Activated naive CD4-positive, alpha-beta T cell treated with anti-CD3 and anti-CD28 coated beads, Interleukin-2, amount 50 U/mL, for 24 hours (primary cell): Measurements from ENCODE around the gene BORCS5.
"Not testable (repeated sequence)": the region's sequence is repeated elsewhere in the genome, so short reads cannot be mapped to it uniquely, and the experiment has no call there.

Experiments used
- H3K27ac Mint-ChIP-seq: one replicate; pipeline ENCODE4 v1.8.0; 2021; ENCODE audit warnings: mild to moderate bottlenecking, mixed read lengths
- H3K27me3 Mint-ChIP-seq: one replicate; pipeline ENCODE4 v1.8.0; 2021; ENCODE audit warnings: mixed read lengths
- H3K36me3 Mint-ChIP-seq: one replicate; pipeline ENCODE4 v1.8.0; 2021; ENCODE audit warnings: mixed read lengths
- H3K4me1 Mint-ChIP-seq: one replicate; pipeline ENCODE4 v1.8.0; 2021; ENCODE audit warnings: mixed read lengths
- H3K4me3 Mint-ChIP-seq: one replicate; pipeline ENCODE4 v1.8.0; 2021; ENCODE audit warnings: mild to moderate bottlenecking, mixed read lengths
- H3K9me3 Mint-ChIP-seq: one replicate; pipeline ENCODE4 v1.8.0; 2021; ENCODE audit warnings: mixed read lengths

BORCS5 gene

DNA sequence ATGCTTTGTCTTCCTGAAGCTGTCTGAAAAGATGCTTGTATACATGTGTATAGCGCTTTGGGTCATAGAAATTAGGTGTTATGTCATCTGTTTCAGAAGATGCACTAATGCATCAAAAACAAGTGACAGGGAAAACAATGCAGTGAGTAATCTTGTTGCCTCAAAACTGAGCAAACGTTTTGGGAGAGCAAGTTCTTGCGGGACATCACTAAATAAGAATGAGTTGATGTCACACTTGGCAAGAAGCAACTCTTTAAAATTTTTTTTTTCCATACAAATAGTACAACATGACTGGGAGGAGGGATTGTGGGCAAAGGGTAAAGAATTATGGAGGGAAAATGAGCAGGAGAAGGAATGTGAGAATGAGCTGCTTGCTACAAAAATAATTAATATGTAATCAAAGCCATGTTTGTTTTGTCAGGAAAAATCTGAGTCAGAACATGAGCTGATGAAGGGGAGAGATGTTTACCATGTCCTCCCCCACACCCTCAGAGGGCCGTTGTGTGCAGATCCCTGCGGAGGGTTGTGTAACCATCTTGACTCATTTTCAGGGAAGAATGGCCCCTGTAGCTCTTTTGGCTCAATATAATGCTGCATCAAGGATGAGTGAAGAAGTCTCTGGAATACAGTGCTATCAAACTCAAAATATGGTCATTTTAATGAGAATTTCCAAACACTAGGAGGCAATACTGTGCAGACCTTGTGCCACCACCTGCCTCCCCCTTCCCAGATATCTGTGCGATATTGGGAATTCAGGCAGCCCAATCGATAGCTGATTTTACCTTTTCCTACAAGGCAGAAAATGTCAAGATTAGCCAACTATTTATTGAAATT is 41.4 kb downstream of the BORCS5 start:
- Mint-ChIP-seq H3K27ac (peak overlapping the region; percentile 23), H3K4me1 (peaks cover 34% of the 10 kb centered on the region), H3K27me3 (no peaks in the 10 kb centered on the region), H3K4me3 (no peak overlapping the region), H3K36me3 (peaks cover 15% of the 10 kb centered on the region), H3K9me3 (no peaks in the 10 kb centered on the region)

- H3K4me1 Mint-ChIP-seq, result peaks cover 43% of the 10 kb centered on the region
- peaks cover 15% of the 10 kb centered on the region for H3K36me3 Mint-ChIP-seq
- H3K9me3 Mint-ChIP-seq, result no peaks in the 10 kb centered on the region
- H3K27me3 Mint-ChIP-seq, result no peaks in the 10 kb centered on the region
- H3K4me3 Mint-ChIP-seq, result no peak overlapping the region
- peak overlapping the region; percentile 11 for H3K27ac Mint-ChIP-seq
Observed at GRCh38 chr12:12399161-12399560, 42.3 kb downstream of the BORCS5 start.

DNA sequence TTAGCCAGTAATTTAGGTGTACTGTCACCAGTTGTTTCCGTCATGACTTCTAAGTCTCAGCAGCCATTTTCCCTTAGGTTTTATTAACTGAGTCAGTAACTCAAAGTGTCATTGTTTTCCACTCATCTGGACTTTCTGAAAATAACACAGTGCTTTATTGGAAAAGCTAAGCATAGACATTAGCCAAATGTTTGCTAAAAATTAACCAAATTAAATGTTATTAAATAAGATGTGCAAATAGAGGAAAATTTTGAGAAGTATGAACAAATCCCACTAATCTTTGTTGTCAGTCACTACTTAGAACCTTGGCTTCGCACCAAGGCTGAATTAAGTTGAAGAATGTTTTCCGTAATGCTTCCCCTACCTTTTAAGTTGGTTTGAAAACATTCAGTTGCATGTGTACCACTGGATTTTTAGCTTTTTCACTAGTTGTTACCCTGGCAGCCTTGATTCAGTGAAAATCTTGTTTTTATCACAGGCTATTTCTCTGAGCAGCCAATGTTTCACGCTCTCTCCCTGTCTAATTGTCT is 43.0 kb downstream of the BORCS5 start:
- no peaks in the 10 kb centered on the region for H3K27me3 Mint-ChIP-seq
- no peaks in the 10 kb centered on the region for H3K9me3 Mint-ChIP-seq
- H3K27ac Mint-ChIP-seq, result no peak overlapping the region
- H3K4me3 Mint-ChIP-seq, result no peak overlapping the region
- H3K36me3 Mint-ChIP-seq, result peaks cover 12% of the 10 kb centered on the region
- peaks cover 42% of the 10 kb centered on the region for H3K4me1 Mint-ChIP-seq

DNA sequence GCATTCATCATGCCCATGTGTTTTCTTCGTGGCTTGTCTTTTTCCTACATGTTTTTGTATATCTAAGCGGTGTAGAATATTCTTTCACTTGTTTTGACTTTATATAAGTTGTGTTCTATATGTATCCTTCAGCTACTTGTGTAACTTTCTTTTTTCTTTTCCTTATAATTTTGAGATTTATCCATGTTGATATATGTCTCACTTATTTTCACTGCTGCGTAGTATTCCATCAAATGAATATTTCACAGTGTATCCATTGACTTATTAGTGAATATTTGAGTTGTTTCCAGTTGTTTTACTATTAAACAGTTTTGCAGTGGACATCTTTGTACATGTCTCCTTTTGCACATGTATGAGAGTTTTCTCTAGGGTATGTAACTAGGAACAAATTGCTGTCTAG is 43.9 kb downstream of the BORCS5 start:
- Mint-ChIP-seq H3K9me3 (no peaks in the 10 kb centered on the region), H3K36me3 (peaks cover 8% of the 10 kb centered on the region), H3K27ac (no peak overlapping the region), H3K4me1 (peaks cover 40% of the 10 kb centered on the region), H3K27me3 (no peaks in the 10 kb centered on the region), H3K4me3 (no peak overlapping the region)

DNA sequence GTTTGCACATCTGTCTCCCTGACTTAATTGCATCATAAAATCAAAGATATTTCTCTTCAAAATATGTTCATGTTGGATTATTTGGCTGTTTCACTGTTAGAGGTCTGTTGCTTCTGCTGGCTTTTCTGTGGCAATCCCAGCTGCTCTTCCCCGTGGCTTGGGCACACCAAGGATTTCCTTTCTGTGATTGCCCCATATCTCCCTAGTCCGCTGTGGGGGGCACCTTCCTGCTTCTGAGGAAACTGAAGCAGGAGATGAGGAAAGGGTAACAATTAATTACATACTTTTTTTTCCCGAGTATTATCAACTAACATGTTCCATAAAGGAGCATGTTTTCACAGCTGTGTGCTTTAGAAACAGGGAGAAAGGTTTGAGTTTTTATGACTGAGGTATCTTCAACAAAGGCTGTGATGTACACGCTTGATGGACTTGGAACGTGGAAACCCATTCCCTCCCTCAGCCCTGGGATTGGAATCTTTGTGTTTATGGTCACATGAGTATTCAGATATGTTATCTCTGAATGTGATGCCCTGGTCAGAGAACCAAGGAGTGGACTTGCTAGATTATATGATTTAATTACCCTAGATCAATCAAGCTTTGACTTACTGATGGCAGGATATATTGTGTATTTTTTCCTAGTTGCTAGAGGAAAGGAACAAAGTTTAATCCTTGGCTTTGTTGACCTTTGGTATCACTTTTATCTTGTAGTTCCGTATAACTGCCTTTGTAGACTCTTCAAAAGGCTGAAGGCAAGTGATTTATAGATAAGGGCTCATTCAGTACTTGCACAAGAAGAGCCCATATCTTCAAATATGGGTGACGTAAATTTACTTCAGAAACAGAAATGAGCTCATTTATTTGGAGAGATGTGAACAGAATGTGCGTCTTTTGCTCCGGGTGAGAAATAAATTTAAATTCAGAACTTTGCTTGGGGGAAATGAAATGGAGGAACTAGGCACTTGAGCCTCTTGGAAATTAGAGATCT is 46.7 kb downstream of the BORCS5 start:
- Mint-ChIP-seq H3K27ac (peak overlapping the region; percentile 68), H3K9me3 (no peaks in the 10 kb centered on the region), H3K4me3 (peak overlapping the region; percentile 11), H3K36me3 (peaks cover 9% of the 10 kb centered on the region), H3K27me3 (no peaks in the 10 kb centered on the region), H3K4me1 (peaks cover 45% of the 10 kb centered on the region)

GRCh38 chr12:12404297-12404696 is 47.4 kb downstream of the BORCS5 start:
- Mint-ChIP-seq H3K27me3 (no peaks in the 10 kb centered on the region), H3K36me3 (peaks cover 9% of the 10 kb centered on the region), H3K4me3 (peak overlapping the region; percentile 11), H3K9me3 (no peaks in the 10 kb centered on the region), H3K27ac (peak overlapping the region; percentile 68), H3K4me1 (peaks cover 44% of the 10 kb centered on the region)

GRCh38 chr12:12405882-12406281 is 49.0 kb downstream of the BORCS5 start:
- Mint-ChIP-seq H3K27ac (no peak overlapping the region), H3K27me3 (no peaks in the 10 kb centered on the region), H3K4me3 (no peak overlapping the region), H3K4me1 (peaks cover 42% of the 10 kb centered on the region), H3K36me3 (peaks cover 5% of the 10 kb centered on the region), H3K9me3 (no peaks in the 10 kb centered on the region)

GRCh38 chr12:12406762-12407161 is 49.9 kb downstream of the BORCS5 start:
- Mint-ChIP-seq H3K4me1 (peaks cover 42% of the 10 kb centered on the region), H3K27ac (no peak overlapping the region), H3K27me3 (no peaks in the 10 kb centered on the region), H3K36me3 (peaks cover 7% of the 10 kb centered on the region), H3K9me3 (no peaks in the 10 kb centered on the region), H3K4me3 (no peak overlapping the region)

GRCh38 chr12:12408265-12408690 is 51.4 kb downstream of the BORCS5 start:
- Mint-ChIP-seq H3K4me3 (no peak overlapping the region), H3K4me1 (peaks cover 39% of the 10 kb centered on the region), H3K36me3 (peaks cover 11% of the 10 kb centered on the region), H3K27me3 (no peaks in the 10 kb centered on the region), H3K9me3 (no peaks in the 10 kb centered on the region), H3K27ac (peak overlapping the region; percentile 48)

DNA sequence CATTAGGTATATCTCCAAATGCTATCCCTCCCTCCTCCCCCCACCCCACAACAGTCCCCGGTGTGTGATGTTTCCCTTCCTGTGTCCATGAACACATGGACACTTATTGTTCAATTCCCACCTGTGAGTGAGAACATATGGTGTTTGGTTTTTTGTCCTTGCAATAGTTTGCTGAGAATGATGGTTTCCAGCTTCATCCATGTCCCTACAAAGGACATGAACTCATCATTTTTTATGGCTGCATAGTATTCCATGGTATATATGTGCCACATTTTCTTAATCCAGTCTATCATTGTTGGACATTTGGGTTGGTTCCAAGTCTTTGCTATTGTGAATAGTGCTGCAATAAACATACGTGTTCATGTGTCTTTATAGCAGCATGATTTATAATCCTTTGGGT is 52.5 kb downstream of the BORCS5 start:
- H3K4me3 Mint-ChIP-seq, H3K27ac Mint-ChIP-seq, H3K9me3 Mint-ChIP-seq, H3K27me3 Mint-ChIP-seq: not testable (repeated sequence)
- peaks cover 28% of the 10 kb centered on the region for H3K4me1 Mint-ChIP-seq
- H3K36me3 Mint-ChIP-seq, result peaks cover 11% of the 10 kb centered on the region

- H3K4me3 Mint-ChIP-seq, result no peak overlapping the region
- peaks cover 19% of the 10 kb centered on the region for H3K36me3 Mint-ChIP-seq
- no peaks in the 10 kb centered on the region for H3K9me3 Mint-ChIP-seq
- H3K4me1 Mint-ChIP-seq, result peaks cover 28% of the 10 kb centered on the region
- H3K27me3 Mint-ChIP-seq, result no peaks in the 10 kb centered on the region
- no peak overlapping the region for H3K27ac Mint-ChIP-seq
Observed at GRCh38 chr12:12415886-12416285, 59.0 kb downstream of the BORCS5 start.

GRCh38 chr12:12419165-12419564 is 62.3 kb downstream of the BORCS5 start:
- not testable (repeated sequence) for H3K27ac Mint-ChIP-seq, H3K27me3 Mint-ChIP-seq, H3K9me3 Mint-ChIP-seq, H3K4me3 Mint-ChIP-seq
- peaks cover 24% of the 10 kb centered on the region for H3K4me1 Mint-ChIP-seq
- peaks cover 30% of the 10 kb centered on the region for H3K36me3 Mint-ChIP-seq

DNA sequence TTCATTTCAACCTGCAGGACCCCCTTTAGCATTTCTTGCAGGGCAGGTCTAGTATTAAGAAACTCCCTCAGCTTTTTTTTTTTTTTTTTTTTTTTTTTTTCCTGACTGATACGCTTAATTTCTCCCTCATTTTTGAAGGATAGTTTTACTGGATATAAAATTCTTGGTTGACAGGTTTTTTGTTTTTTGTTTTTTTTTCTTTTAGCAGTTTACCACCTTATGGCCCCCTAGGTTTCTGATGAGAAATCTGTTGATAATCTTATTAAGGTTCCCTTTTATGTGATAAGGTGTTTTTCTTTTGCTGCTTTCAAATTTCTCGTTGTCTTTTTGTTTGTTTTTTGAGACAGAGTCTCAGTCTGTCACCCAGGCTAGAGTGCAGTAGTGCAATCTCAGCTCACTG is 66.5 kb downstream of the BORCS5 start:
- no peaks in the 10 kb centered on the region for H3K27me3 Mint-ChIP-seq
- no peak overlapping the region for H3K27ac Mint-ChIP-seq
- peaks cover 8% of the 10 kb centered on the region for H3K9me3 Mint-ChIP-seq
- H3K4me1 Mint-ChIP-seq, result peaks cover 21% of the 10 kb centered on the region
- peaks cover 36% of the 10 kb centered on the region for H3K36me3 Mint-ChIP-seq
- H3K4me3 Mint-ChIP-seq, result no peak overlapping the region

DNA sequence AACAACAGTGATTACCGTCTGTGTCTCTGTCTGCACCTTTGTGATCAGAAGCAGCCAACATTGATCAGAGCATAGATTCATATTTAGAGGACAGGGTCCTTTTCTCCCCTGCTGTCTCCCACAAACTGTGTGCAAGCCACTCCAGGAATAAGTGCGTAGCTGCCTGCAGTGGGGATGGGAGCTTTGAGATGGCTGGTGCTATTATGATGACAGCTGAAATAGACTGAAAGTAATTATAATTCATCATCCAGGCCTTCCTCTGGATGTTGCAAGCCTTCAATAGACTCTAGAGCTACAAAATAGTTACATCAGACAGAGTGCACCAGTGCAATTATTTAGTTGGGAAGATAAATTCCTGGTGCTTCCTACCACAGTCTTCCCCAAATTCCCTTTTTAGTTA is 68.1 kb downstream of the BORCS5 start:
- Mint-ChIP-seq H3K4me1 (peaks cover 29% of the 10 kb centered on the region), H3K9me3 (peaks cover 8% of the 10 kb centered on the region), H3K27ac (no peak overlapping the region), H3K4me3 (no peak overlapping the region), H3K36me3 (peaks cover 31% of the 10 kb centered on the region), H3K27me3 (no peaks in the 10 kb centered on the region)

GRCh38 chr12:12425616-12426015 is 68.7 kb downstream of the BORCS5 start:
- Mint-ChIP-seq H3K4me3 (no peak overlapping the region), H3K9me3 (peaks cover 8% of the 10 kb centered on the region), H3K27me3 (no peaks in the 10 kb centered on the region), H3K36me3 (peaks cover 27% of the 10 kb centered on the region), H3K4me1 (peaks cover 28% of the 10 kb centered on the region), H3K27ac (no peak overlapping the region)

DNA sequence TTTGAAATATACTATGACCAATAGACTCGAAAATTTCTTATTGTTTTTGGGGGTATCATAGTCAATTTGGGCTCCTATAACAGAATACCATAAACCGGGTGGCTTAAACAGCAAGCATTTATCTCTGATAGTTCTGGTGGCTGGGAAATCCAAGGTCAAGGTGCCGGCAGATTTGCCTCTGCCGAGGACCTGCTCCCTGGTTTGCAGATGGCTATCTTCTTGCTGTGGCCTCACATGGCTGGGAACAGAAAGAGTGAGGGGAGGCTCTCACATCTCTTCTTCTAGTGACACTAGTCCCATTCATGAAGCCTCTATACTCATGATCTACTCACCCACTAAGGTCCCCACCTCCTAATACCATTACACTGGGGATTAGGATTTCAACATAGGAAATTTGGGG is 70.7 kb downstream of the BORCS5 start:
- H3K27me3 Mint-ChIP-seq, result no peaks in the 10 kb centered on the region
- peaks cover 28% of the 10 kb centered on the region for H3K4me1 Mint-ChIP-seq
- H3K4me3 Mint-ChIP-seq, result no peak overlapping the region
- H3K9me3 Mint-ChIP-seq, result peaks cover 8% of the 10 kb centered on the region
- H3K36me3 Mint-ChIP-seq, result peaks cover 14% of the 10 kb centered on the region
- H3K27ac Mint-ChIP-seq, result no peak overlapping the region
